Measurements from ENCODE around the gene CREB3L1.

DNA sequence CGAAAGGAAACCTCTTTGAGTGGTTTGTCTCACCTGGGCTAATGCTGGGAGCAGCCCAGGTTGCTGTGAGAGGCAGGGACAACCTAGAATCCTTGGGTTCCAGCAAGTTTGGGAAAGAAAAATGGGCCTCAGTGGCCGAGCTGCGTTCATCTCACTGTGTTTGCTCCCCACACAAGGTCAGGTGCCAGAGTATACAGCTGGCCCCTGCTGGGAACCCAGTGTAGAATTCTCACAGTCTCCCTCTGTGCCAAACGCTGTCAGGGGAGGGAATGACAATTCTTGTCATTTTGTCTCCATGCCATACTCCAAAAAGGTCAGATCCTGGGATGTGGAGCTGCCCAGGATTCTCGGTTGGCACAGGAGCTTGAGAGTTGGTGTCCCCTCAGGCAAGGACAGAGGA is 74.1 kb downstream of the CREB3L1 start:
- TF ChIP-seq POLR2A (IDR thresholded peaks at IDR 0.05; ENCODE audit: low read length) (no peak), GATA1 (IDR thresholded peaks at IDR 0.05; ENCODE audit: low read depth, low read length) (no peak)

Measured in erythroblast (primary cell).